PC-9 (cell line): Measurements from ENCODE around the gene CTNNA1. TPM values are rescaled to one million over a fixed set of nuclear protein-coding genes. Genes with fewer than 3 reads are reported as not detected.

Source experiments
- BruUV-seq: library from RNA; stranded (reverse); fragments of 400-500 nt; replicated peaks from 2 replicates; lab custom pipeline; 2021; lab: Mats Ljungman, UMichigan
- CTCF ChIA-PET: fragments of 300-600 bp; sonication (Branson Sonifier 250); formaldehyde crosslinking; loops from one replicate; lab custom pipeline; 2022; ENCODE audit warnings: antibody characterized with exemption; lab: Charles Lee
- POLR2A ChIA-PET: fragments of 300-600 bp; sonication (Branson Sonifier 250); formaldehyde crosslinking; loops from one replicate; lab custom pipeline; 2022; ENCODE audit warnings: antibody characterized with exemption; ENCODE audit not compliant: unreplicated experiment; lab: Charles Lee
- DNase-seq, 2 experiments: peaks; one replicate each; pipeline versions ENCODE4 v3.0.0 to v3.0.0-alpha.2; 2015 to 2022; ENCODE audit warnings: mixed read lengths in 1 of 2
- H2AFZ ChIP-seq: fragments of 200-600 bp; sonication (generic); 2 replicates; pipeline ENCODE4 v1.8.1; 2017; ENCODE audit warnings: antibody characterized with exemption
- H3F3A ChIP-seq: fragments of 200-600 bp; sonication (generic); 2 replicates; pipeline ENCODE4 v1.8.1; 2017; ENCODE audit warnings: antibody characterized with exemption, mild to moderate bottlenecking, low read depth; ENCODE audit not compliant: insufficient read depth
- H3K27ac ChIP-seq: fragments of 200-600 bp; sonication (generic); 2 replicates; pipeline ENCODE4 v1.6.1; 2016; ENCODE audit warnings: mixed run types
- H3K27me3 ChIP-seq: fragments of 200-600 bp; sonication (generic); 2 replicates; pipeline ENCODE4 v1.6.1; 2016; ENCODE audit warnings: low read depth, mixed run types; ENCODE audit not compliant: insufficient read depth
- H3K36me3 ChIP-seq: fragments of 200-600 bp; sonication (generic); 2 replicates; pipeline ENCODE4 v1.6.1; 2016; ENCODE audit warnings: low read depth, mixed run types
- H3K4me1 ChIP-seq: fragments of 200-600 bp; sonication (generic); replicated peaks from 2 replicates; pipeline ENCODE4 v1.6.1; 2016; ENCODE audit warnings: mixed run types; ENCODE audit not compliant: insufficient read depth
- H3K4me2 ChIP-seq: fragments of 200-600 bp; sonication (generic); 2 replicates; pipeline ENCODE4 v1.6.1; 2017; ENCODE audit warnings: mixed run types
- H3K4me3 ChIP-seq: fragments of 200-600 bp; sonication (generic); 2 replicates; pipeline ENCODE4 v1.6.1; 2016; ENCODE audit warnings: mixed run types
- H3K79me2 ChIP-seq: fragments of 200-600 bp; sonication (generic); 2 replicates; pipeline ENCODE4 v1.6.1; 2017; ENCODE audit warnings: low read depth, mixed run types
- H3K9me2 ChIP-seq: fragments of 200-600 bp; sonication (generic); 2 replicates; pipeline ENCODE4 v1.8.1; 2017; ENCODE audit warnings: mild to moderate bottlenecking; ENCODE audit not compliant: insufficient read depth
- H3K9me3 ChIP-seq: fragments of 200-600 bp; sonication (generic); 2 replicates; pipeline ENCODE4 v1.8.1; 2016; ENCODE audit warnings: low read depth; ENCODE audit not compliant: insufficient read depth
- H4K20me1 ChIP-seq: fragments of 200-600 bp; sonication (generic); 2 replicates; pipeline ENCODE4 v1.8.1; 2017; ENCODE audit not compliant: insufficient read depth
- CTCF ChIP-seq: fragments of 200-600 bp; sonication (generic); conservative IDR thresholded peaks from 2 replicates; pipeline ENCODE4 v1.6.1; 2017; ENCODE audit warnings: mixed run types, antibody characterized with exemption, mild to moderate bottlenecking, moderate library complexity
- EZH2 ChIP-seq: fragments of 200-600 bp; sonication (generic); IDR thresholded peaks from 2 replicates; pipeline ENCODE4 v1.8.0; 2017; ENCODE audit warnings: antibody characterized with exemption, low read depth
- intact Hi-C: fragments of 100-400 bp; cut with micrococcal nuclease; formaldehyde crosslinking; loops from one replicate; pipeline ENCODE4 v1.10.0; 2022; ENCODE audit not compliant: unreplicated experiment
- total RNA-seq: library from RNA; stranded (reverse); gene quantifications from 2 replicates; pipeline ENCODE4 v1.2.3, GENCODE V29; 2021

The CTNNA1 gene
- total RNA-seq, 1 experiment from 2014 or later = 91.7 TPM

GRCh38 chr5:138980441-138980840 is 227.2 kb downstream of the CTNNA1 start:
- BruUV-seq = no TSS peak
- intact Hi-C loops = no loop called here
- Histone ChIP-seq H3F3A (no peaks in the 10 kb centered on the region), H3K4me3 (no peak overlapping the region), H3K9me3 (no peaks in the 10 kb centered on the region), H3K27me3 (no peaks in the 10 kb centered on the region), H3K36me3 (no peaks in the 10 kb centered on the region), H4K20me1 (no peaks in the 10 kb centered on the region), H2AFZ (no peak overlapping the region), H3K79me2 (no peaks in the 10 kb centered on the region), H3K27ac (no peak overlapping the region), H3K9me2 (no peaks in the 10 kb centered on the region), H3K4me2 (no peak overlapping the region), H3K4me1 (0 out of 2 replicates have a peak, but pooled peaks cover 5% of the 10 kb centered on the region)
- ChIA-PET CTCF (no interaction called here), POLR2A (no interaction called here)
- DNase-seq = no peak
- TF ChIP-seq CTCF (no peak), EZH2 (no peak)

- Histone ChIP-seq H3K9me2 (no peaks in the 10 kb centered on the region), H3K27ac (no peak overlapping the region), H3K27me3 (no peaks in the 10 kb centered on the region), H3K9me3 (no peaks in the 10 kb centered on the region), H4K20me1 (no peaks in the 10 kb centered on the region), H2AFZ (no peak overlapping the region), H3K4me2 (no peak overlapping the region), H3F3A (no peaks in the 10 kb centered on the region), H3K4me1 (0 out of 2 replicates have a peak, but pooled peaks cover 7% of the 10 kb centered on the region), H3K79me2 (no peaks in the 10 kb centered on the region), H3K4me3 (no peak overlapping the region), H3K36me3 (no peaks in the 10 kb centered on the region)
- no peak for TF ChIP-seq EZH2
- TF ChIP-seq CTCF = no peak
- BruUV-seq = no TSS peak
- no peak for DNase-seq
- ChIA-PET CTCF (no interaction called here), POLR2A (no interaction called here)
- intact Hi-C loops = no loop called here
Observed at GRCh38 chr5:138981131-138981530, 227.9 kb downstream of the CTNNA1 start.

GRCh38 chr5:138981586-138981985 is 228.4 kb downstream of the CTNNA1 start:
- no peak overlapping the region for H3K4me2 ChIP-seq
- H4K20me1 ChIP-seq = no peaks in the 10 kb centered on the region
- no TSS peak for BruUV-seq
- TF ChIP-seq EZH2 = no peak
- no peak overlapping the region for H2AFZ ChIP-seq
- no peaks in the 10 kb centered on the region for H3K27me3 ChIP-seq
- DNase-seq = no peak
- ChIA-PET POLR2A (no interaction called here), CTCF (no interaction called here)
- no peaks in the 10 kb centered on the region for H3K36me3 ChIP-seq
- no peaks in the 10 kb centered on the region for H3K9me3 ChIP-seq
- no peak overlapping the region for H3K4me3 ChIP-seq
- H3K27ac ChIP-seq = no peak overlapping the region
- no peaks in the 10 kb centered on the region for H3K79me2 ChIP-seq
- intact Hi-C loops = no loop called here
- no peaks in the 10 kb centered on the region for H3F3A ChIP-seq
- no peaks in the 10 kb centered on the region for H3K9me2 ChIP-seq
- 0 out of 2 replicates have a peak, but pooled peaks cover 7% of the 10 kb centered on the region for H3K4me1 ChIP-seq

GRCh38 chr5:138983984-138984383 is 230.8 kb downstream of the CTNNA1 start:
- CTCF ChIA-PET = no interaction called here
- Histone ChIP-seq H3K79me2 (no peaks in the 10 kb centered on the region), H3K4me3 (no peak overlapping the region), H3K9me3 (no peaks in the 10 kb centered on the region), H2AFZ (no peak overlapping the region), H3K27me3 (no peaks in the 10 kb centered on the region), H3K36me3 (no peaks in the 10 kb centered on the region), H3K27ac (no peak overlapping the region), H3K9me2 (no peaks in the 10 kb centered on the region), H4K20me1 (no peaks in the 10 kb centered on the region), H3K4me2 (no peak overlapping the region), H3K4me1 (0 out of 2 replicates have a peak, but pooled peaks cover 7% of the 10 kb centered on the region), H3F3A (no peaks in the 10 kb centered on the region)
- intact Hi-C loops = no loop called here
- POLR2A ChIA-PET = no interaction called here
- TF ChIP-seq CTCF (no peak), EZH2 (no peak)
- no TSS peak for BruUV-seq
- DNase-seq = no peak
